ENCODE measurements around the gene TTN. TPM values are rescaled to one million over a fixed set of nuclear protein-coding genes. Genes with fewer than 3 reads are reported as not detected.

The TTN gene
- total RNA-seq, 4 donors from 2014 or later = 0.19 to 3.1 (median 1.7) TPM

GRCh38 chr2:178689808-178690207, 117.4 kb downstream of the TTN start:
- no peak overlapping the region for H3K27ac ChIP-seq
- H3K4me1 ChIP-seq = no peaks in the 10 kb centered on the region
- WGBS, 2 donors = 67 to 70% methylated on average over 1 of the region's 1 CpG
- no peaks in the 10 kb centered on the region for H3K27me3 ChIP-seq
- no peak for TF ChIP-seq CTCF (IDR thresholded peaks at IDR 0.05)
- TF ChIP-seq POLR2A (IDR thresholded peaks at IDR 0.05) = no peak
- no peak overlapping the region for H3K4me3 ChIP-seq
- no peaks in the 10 kb centered on the region for H3K9me3 ChIP-seq
- DNase-seq = no peak
- intact Hi-C loops (cut with DNase I) = no loop called here
- no peaks in the 10 kb centered on the region for H3K36me3 ChIP-seq

DNA sequence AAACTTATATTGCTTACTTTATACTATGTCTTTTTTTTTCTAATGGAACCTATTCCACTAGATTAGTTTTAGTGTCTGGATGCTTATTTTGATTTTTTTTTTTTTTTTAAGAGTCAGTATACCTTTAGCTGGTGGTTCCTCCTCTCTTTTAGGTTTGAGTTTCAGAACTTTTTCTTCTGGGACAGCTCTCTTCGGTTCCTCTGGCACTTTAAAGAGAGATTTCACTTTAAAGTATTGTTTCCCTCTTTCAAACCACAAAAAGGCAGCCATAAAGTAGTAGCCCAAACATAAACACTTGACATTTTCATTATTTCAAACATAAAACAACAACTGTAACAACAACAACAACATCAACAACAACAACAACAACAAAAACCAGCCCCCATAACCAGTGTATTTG, 123.3 kb downstream of the TTN start:
- WGBS, 2 donors = 53 to 78% methylated on average over 1 of the region's 1 CpG
- no peak for DNase-seq
- Histone ChIP-seq H3K4me3 (no peak overlapping the region), H3K36me3 (no peaks in the 10 kb centered on the region), H3K27ac (no peak overlapping the region), H3K9me3 (no peaks in the 10 kb centered on the region), H3K27me3 (no peaks in the 10 kb centered on the region), H3K4me1 (no peaks in the 10 kb centered on the region)
- intact Hi-C loops (cut with DNase I) = no loop called here
- no peak for TF ChIP-seq POLR2A (IDR thresholded peaks at IDR 0.05)
- TF ChIP-seq CTCF (IDR thresholded peaks at IDR 0.05) = no peak

DNA sequence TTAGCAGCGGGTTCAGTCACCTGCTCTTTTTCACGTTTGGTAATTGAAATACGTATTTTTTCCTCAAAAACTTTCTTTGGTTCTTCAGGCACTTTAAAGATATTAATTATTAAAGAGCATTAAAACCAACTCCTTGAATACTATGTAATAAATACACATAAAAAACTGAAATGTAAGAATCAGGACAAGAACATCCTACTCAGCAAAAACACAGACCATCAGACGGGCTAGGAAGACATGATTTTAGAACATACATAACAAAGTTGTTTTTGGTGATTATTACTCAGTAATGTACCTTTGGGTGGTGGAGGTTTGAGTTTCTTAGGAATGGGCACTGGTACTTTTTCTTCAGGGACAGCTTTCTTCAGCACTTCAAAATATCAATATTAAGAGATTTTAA, 126.1 kb downstream of the TTN start:
- no peaks in the 10 kb centered on the region for H3K36me3 ChIP-seq
- no peak for TF ChIP-seq CTCF (IDR thresholded peaks at IDR 0.05)
- no peak for TF ChIP-seq POLR2A (IDR thresholded peaks at IDR 0.05)
- H3K4me3 ChIP-seq = no peak overlapping the region
- H3K27me3 ChIP-seq = no peaks in the 10 kb centered on the region
- intact Hi-C loops (cut with DNase I) = no loop called here
- DNase-seq = no peak
- no peak overlapping the region for H3K27ac ChIP-seq
- no peaks in the 10 kb centered on the region for H3K9me3 ChIP-seq
- WGBS, 2 donors = 53 to 81% methylated on average over 4 of the region's 4 CpGs
- no peaks in the 10 kb centered on the region for H3K4me1 ChIP-seq

DNA sequence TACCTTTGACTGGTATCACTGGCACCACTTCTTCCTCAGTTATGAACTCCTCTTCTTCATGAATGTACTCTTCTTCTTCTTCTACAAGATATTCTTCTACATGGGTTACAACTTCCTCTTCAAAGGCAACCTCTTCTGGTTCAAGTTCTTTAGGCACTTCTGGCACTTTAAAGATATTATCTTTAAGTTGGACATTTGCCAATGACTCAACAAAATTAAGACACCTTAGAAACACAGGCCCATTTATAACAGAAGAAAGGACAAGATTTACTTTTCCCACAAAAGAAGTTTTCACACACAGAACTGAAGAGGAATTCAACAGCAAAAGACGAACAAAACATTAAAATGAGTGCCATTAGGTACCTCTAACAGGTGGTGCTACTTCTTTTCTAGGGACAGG, 127.3 kb downstream of the TTN start:
- intact Hi-C loops (cut with DNase I) = no loop called here
- Histone ChIP-seq H3K9me3 (no peaks in the 10 kb centered on the region), H3K27ac (no peak overlapping the region), H3K27me3 (no peaks in the 10 kb centered on the region), H3K36me3 (no peaks in the 10 kb centered on the region), H3K4me1 (no peaks in the 10 kb centered on the region), H3K4me3 (no peak overlapping the region)
- no peak for DNase-seq
- no peak for TF ChIP-seq CTCF (IDR thresholded peaks at IDR 0.05)
- no peak for TF ChIP-seq POLR2A (IDR thresholded peaks at IDR 0.05)
- 44 to 53% methylated on average over 1 of the region's 1 CpG for WGBS, 2 donors

DNA sequence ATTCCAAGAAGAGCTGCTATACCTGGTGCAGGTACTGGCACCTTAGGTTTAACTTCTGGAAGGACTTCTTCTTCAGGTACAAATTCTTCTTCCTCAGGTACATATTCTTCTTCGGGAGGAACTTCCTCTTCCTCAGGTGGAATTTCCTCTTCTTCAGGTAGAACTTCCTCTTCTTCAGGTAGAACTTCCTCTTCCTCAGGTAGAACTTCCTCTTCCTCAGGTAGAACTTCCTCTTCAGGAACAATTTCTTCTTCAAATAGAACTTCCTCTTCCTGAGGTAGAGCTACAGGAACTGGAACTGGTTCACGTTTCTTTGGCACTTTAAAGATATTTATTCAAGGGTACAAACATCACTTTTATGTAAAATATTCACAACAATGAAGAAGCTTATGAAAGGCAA, 129.6 kb downstream of the TTN start:
- Histone ChIP-seq H3K9me3 (no peaks in the 10 kb centered on the region), H3K36me3 (no peaks in the 10 kb centered on the region), H3K27ac (no peak overlapping the region), H3K4me1 (no peaks in the 10 kb centered on the region), H3K4me3 (no peak overlapping the region), H3K27me3 (no peaks in the 10 kb centered on the region)
- DNase-seq = no peak
- no peak for TF ChIP-seq CTCF (IDR thresholded peaks at IDR 0.05)
- TF ChIP-seq POLR2A (IDR thresholded peaks at IDR 0.05) = no peak
- 47 to 48% methylated on average over 2 of the region's 2 CpGs for WGBS, 2 donors
- intact Hi-C loops (cut with DNase I) = no loop called here

All from esophagus squamous epithelium (tissue), 5 donors.